Measurements from ENCODE around the gene STAP1. TPM values are rescaled to one million over a fixed set of nuclear protein-coding genes. Genes with fewer than 3 reads are reported as not detected.
A peak's percentile ranks its signal among the peaks of the same experiment; 100 is the strongest.

Gene STAP1
- total and polyA plus RNA-seq, 10 of the 15 experiments (the other 5 are each of a cell fraction or from before 2014, with no cell fraction given), result 4.6 to 19.4 (median 9.4) TPM

DNA sequence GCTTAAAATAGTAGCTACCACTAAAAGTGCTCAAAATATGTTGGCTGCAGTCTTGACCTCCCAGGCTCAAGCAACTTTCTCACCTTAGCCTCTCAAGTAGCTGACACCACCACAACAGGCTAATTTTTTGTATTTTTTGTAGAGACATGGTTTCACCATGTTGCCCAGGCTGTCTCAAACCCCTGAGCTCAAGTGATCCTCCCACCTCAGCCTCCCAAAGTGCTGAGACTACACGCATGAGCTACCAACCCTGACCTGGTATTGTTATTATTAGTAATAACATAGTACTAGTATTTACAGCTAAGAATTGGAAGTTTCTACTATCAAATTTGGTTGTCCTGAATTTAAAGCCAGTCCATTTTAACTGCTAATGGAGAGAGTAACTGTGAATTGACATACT is 18.0 kb downstream of the STAP1 start (continued):
- TF ChIP-seq HDAC6 (IDR thresholded peaks at IDR 0.05; ENCODE audit: unreplicated experiment), result no peak
- TF ChIP-seq MEF2B (IDR thresholded peaks at IDR 0.05; ENCODE audit: partially characterized antibody, poor library complexity, severe bottlenecking), result peak; percentile 30
- no peak for TF ChIP-seq FOXK2 (IDR thresholded peaks at IDR 0.05)
- TF ChIP-seq, protein P1, sequence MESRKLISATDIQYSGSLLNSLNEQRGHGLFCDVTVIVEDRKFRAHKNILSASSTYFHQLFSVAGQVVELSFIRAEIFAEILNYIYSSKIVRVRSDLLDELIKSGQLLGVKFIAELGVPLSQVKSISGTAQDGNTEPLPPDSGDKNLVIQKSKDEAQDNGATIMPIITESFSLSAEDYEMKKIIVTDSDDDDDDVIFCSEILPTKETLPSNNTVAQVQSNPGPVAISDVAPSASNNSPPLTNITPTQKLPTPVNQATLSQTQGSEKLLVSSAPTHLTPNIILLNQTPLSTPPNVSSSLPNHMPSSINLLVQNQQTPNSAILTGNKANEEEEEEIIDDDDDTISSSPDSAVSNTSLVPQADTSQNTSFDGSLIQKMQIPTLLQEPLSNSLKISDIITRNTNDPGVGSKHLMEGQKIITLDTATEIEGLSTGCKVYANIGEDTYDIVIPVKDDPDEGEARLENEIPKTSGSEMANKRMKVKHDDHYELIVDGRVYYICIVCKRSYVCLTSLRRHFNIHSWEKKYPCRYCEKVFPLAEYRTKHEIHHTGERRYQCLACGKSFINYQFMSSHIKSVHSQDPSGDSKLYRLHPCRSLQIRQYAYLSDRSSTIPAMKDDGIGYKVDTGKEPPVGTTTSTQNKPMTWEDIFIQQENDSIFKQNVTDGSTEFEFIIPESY (IDR thresholded peaks at IDR 0.05), result no peak
- TF ChIP-seq MTA2 (IDR thresholded peaks at IDR 0.05; ENCODE audit: low read depth), result peak; percentile 24; the same call in 1 of the 2 replicates
- TF ChIP-seq SP1 (IDR thresholded peaks at IDR 0.05; ENCODE audit: low read depth, low read length), result no peak
- no peak for TF ChIP-seq CHD4 (IDR thresholded peaks at IDR 0.05)
- no peak for TF ChIP-seq RFX5 (IDR thresholded peaks at IDR 0.05; ENCODE audit: low read depth, low read length)
- no peak for TF ChIP-seq KDM1A (IDR thresholded peaks at IDR 0.05; ENCODE audit: borderline replicate concordance)
- peak; percentile 63; the same call in 1 of the 2 replicates for TF ChIP-seq CBX5 (IDR thresholded peaks at IDR 0.05; ENCODE audit: low read depth)
- peak; percentile 88 for TF ChIP-seq PAX5 (IDR thresholded peaks at IDR 0.05; ENCODE audit: borderline replicate concordance, low read depth, low read length)
- no peak for TF ChIP-seq LARP7 (IDR thresholded peaks at IDR 0.05)
- TF ChIP-seq, protein P2, sequence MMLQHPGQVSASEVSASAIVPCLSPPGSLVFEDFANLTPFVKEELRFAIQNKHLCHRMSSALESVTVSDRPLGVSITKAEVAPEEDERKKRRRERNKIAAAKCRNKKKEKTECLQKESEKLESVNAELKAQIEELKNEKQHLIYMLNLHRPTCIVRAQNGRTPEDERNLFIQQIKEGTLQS (IDR thresholded peaks at IDR 0.05; ENCODE audit: borderline replicate concordance, extremely low read depth, low read depth, low read length), result no peak
- no peak for TF ChIP-seq SREBF2 (IDR thresholded peaks at IDR 0.05; ENCODE audit: low read length)
- TF ChIP-seq, protein P3, sequence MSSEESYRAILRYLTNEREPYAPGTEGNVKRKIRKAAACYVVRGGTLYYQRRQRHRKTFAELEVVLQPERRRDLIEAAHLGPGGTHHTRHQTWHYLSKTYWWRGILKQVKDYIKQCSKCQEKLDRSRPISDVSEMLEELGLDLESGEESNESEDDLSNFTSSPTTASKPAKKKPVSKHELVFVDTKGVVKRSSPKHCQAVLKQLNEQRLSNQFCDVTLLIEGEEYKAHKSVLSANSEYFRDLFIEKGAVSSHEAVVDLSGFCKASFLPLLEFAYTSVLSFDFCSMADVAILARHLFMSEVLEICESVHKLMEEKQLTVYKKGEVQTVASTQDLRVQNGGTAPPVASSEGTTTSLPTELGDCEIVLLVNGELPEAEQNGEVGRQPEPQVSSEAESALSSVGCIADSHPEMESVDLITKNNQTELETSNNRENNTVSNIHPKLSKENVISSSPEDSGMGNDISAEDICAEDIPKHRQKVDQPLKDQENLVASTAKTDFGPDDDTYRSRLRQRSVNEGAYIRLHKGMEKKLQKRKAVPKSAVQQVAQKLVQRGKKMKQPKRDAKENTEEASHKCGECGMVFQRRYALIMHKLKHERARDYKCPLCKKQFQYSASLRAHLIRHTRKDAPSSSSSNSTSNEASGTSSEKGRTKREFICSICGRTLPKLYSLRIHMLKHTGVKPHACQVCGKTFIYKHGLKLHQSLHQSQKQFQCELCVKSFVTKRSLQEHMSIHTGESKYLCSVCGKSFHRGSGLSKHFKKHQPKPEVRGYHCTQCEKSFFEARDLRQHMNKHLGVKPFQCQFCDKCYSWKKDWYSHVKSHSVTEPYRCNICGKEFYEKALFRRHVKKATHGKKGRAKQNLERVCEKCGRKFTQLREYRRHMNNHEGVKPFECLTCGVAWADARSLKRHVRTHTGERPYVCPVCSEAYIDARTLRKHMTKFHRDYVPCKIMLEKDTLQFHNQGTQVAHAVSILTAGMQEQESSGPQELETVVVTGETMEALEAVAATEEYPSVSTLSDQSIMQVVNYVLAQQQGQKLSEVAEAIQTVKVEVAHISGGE (CRISPR knock-in tag; IDR thresholded peaks at IDR 0.05), result no peak
- TF ChIP-seq, protein P4, sequence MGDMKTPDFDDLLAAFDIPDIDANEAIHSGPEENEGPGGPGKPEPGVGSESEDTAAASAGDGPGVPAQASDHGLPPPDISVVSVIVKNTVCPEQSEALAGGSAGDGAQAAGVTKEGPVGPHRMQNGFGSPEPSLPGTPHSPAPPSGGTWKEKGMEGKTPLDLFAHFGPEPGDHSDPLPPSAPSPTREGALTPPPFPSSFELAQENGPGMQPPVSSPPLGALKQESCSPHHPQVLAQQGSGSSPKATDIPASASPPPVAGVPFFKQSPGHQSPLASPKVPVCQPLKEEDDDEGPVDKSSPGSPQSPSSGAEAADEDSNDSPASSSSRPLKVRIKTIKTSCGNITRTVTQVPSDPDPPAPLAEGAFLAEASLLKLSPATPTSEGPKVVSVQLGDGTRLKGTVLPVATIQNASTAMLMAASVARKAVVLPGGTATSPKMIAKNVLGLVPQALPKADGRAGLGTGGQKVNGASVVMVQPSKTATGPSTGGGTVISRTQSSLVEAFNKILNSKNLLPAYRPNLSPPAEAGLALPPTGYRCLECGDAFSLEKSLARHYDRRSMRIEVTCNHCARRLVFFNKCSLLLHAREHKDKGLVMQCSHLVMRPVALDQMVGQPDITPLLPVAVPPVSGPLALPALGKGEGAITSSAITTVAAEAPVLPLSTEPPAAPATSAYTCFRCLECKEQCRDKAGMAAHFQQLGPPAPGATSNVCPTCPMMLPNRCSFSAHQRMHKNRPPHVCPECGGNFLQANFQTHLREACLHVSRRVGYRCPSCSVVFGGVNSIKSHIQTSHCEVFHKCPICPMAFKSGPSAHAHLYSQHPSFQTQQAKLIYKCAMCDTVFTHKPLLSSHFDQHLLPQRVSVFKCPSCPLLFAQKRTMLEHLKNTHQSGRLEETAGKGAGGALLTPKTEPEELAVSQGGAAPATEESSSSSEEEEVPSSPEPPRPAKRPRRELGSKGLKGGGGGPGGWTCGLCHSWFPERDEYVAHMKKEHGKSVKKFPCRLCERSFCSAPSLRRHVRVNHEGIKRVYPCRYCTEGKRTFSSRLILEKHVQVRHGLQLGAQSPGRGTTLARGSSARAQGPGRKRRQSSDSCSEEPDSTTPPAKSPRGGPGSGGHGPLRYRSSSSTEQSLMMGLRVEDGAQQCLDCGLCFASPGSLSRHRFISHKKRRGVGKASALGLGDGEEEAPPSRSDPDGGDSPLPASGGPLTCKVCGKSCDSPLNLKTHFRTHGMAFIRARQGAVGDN (IDR thresholded peaks at IDR 0.05), result no peak
- no peak for TF ChIP-seq GATAD2B (conservative IDR thresholded peaks at IDR 0.05; ENCODE audit: low read depth)
- peak; percentile 63 for TF ChIP-seq NBN (IDR thresholded peaks at IDR 0.05)
- peak; percentile 74 for TF ChIP-seq NFIC (IDR thresholded peaks at IDR 0.05; ENCODE audit: low read depth, low read length)
- TF ChIP-seq JUNB (IDR thresholded peaks at IDR 0.05), result peak; percentile 42
- 0 out of 2 replicates have a peak, but pooled peaks have one; percentile 42 for TF ChIP-seq MEF2A (IDR thresholded peaks at IDR 0.05; ENCODE audit: insufficient read depth, low read depth, low read length)
- TF ChIP-seq EP300 (IDR thresholded peaks at IDR 0.05; ENCODE audit: borderline replicate concordance in 1 of 2, control insufficient read depth in 1 of 2, low read depth in 2 of 2, low read length in 2 of 2), result no peak
- TF ChIP-seq RELA (IDR thresholded peaks at IDR 0.05; ENCODE audit: borderline replicate concordance, partially characterized antibody), result no peak
- no peak for TF ChIP-seq CREB1 (IDR thresholded peaks at IDR 0.05; ENCODE audit: low read depth)

Measured in GM12878 (cell line).